GM18519 (cell line): Measurements from ENCODE around the gene MCM10.

Source experiments
- ATAC-seq: cut with Tn5 transposase; IDR thresholded peaks from one replicate; pipeline ENCODE4 v1.9.1; 2021; ENCODE audit warnings: mild to moderate bottlenecking, moderate library complexity; ENCODE audit not compliant: unreplicated experiment, low FRiP score

MCM10 gene

GRCh38 chr10:13163859-13164258 lies 2.5 kb downstream of the MCM10 start:
- ATAC-seq = no peak

- no peak for ATAC-seq
Observed at GRCh38 chr10:13165177-13165576, 3.8 kb downstream of the MCM10 start.

- ATAC-seq = no peak
Observed at GRCh38 chr10:13167568-13167967, 6.2 kb downstream of the MCM10 start.

DNA sequence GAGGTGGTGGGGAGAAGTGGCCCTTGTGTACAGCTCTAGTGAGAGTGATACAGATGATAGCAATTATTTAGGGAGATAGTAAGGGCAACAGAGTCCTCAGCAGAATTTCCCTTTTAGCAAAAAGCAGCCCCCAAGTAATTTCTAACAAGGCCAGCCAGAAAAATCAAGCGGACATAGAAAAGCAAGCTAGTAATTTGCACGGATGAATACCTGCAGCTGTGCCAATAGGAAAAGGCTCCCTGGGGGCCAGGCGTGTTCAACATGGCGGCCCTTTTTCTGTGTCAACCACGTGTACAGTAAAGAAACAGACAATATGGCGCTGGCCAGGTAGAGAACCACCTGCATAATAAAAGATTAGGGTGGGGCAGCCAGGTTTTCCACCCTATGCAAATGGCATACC lies 7.4 kb downstream of the MCM10 start:
- ATAC-seq = no peak

GRCh38 chr10:13173616-13174015 lies 12.3 kb downstream of the MCM10 start:
- no peak for ATAC-seq

DNA sequence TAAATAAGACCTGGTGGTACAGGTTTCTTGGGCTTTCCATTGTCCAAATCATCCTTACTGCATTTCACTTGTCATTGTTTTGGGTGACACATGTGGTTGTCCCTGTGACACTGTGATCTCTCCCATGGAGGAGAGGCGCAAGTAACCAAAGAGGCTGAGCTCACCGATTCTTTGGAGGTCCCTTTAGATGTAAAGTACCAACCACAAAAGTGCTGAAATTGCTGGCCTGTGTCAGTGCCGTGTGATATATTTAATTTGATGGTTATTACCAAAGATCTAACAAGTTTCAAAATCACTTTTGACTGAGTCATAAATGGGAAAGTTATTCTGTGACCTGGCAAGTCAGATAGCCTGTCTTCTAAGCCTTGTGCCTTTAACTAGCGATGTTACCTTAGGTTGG lies 19.4 kb downstream of the MCM10 start:
- no peak for ATAC-seq

GRCh38 chr10:13182424-13182823 lies 21.1 kb downstream of the MCM10 start:
- ATAC-seq = no peak

DNA sequence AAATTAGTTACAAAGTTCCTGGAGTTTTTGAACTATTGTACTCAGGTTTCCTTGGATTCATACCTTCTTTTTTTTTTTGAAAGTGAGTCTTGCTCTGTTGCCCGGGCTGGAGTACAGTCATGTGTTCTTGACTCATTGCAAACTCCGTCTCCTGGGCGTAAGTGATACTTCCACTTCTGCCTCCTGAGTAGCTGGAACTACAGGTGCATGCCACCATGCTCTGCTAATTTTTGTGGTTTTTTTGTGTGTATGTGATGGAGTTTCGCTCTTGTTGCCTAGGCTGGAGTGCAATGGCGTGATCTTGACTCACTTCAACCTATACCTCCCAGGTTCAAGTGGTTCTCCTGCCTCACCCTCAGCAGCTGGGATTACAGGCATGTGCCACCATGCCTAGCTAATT lies 22.3 kb downstream of the MCM10 start:
- ATAC-seq = no peak

DNA sequence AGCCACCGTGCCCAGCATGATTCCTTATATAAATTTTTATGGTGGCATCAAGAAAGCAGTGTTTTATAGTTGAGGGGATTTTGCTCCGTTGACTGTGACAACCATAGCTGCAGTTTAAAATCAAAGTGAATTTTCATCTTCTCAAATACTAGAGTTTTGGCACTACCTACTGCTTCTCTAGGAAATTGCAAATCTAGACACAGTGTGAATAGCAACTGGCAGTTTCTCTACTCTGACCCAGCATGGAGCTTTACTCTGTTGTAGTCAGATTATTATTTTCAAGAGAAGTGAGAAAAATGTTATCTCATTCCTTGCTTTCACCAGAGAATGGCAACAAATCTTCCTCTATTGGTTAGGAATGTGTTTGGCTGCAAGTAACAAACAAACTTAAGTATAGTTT lies 22.9 kb downstream of the MCM10 start:
- ATAC-seq = no peak

DNA sequence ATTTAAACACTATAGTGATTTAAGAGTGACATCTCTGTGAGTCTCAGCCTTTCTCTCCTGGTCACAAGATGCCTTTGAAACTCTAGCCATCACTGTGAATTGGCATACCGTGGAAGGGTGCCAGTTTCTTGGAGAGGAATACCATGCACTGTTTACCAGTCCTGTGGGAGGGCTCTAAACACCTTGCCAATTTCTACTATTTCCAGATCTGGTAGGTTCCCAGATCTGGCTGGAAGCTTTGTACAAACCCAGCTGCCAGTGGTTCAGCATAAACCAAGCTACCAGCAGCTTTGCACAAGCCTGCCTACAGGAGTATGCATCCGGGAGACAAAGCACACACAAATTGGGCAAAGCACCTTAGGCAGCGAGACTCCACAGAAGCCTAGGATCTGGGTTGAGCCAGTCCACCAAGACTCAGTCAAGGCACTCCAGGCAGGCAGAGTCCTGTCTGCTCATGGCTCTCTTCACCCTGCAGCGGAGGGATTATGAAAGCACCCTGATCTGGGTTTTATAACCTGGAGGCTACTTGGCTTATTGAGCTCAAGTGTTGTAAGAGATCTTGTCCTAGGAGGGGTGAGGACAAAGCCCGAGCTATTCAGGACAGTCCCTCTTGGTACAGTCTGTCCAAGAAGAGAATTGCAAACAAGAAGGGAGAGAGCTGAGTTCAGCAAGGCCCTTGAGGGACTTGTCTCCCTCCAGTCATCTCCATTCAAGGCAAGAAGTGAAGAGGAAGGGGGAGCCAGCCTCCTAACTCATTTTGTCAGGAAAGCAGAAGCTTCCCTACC lies 23.6 kb downstream of the MCM10 start:
- ATAC-seq = no peak

DNA sequence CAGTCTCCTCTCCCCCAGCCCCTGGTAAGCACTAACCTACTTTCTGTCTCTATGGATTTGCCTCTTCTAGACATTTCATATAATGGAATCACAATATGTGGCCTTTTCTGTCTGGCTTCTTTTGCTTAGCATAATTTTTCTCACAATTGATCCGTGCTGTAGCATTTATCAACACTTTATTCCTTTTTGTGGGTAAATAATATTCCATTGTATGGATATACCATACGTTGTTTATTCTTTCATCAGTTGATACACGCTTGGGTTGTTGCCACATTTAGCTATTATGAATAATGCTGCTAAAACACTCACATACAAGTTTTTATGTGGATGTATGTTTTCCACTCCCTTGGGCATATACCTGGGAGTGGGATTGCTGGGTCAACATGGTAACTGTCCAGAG lies 25.8 kb downstream of the MCM10 start:
- no peak for ATAC-seq

GRCh38 chr10:13188593-13188992 lies 27.2 kb downstream of the MCM10 start:
- no peak for ATAC-seq

- ATAC-seq = no peak
Observed at GRCh38 chr10:13189961-13190360, 28.6 kb downstream of the MCM10 start.

DNA sequence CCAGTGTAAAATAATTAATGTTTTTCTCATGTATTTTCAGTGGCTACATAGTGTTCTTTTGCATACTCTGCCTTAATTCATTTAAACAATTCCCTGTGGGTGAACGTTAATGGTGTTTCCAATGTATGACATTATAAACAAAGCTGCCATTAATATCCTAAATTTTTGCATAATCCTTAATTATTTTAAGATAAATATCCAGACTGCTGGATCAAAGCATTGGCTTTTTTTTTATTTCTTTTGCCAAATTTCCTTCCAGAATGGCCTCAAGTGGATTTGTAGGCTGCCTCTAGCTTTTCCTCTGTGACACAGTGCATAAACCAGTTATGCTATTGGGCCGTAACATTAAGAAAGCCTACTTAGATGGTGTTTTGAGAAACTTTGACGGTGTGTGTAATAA lies 29.5 kb downstream of the MCM10 start:
- ATAC-seq = no peak

GRCh38 chr10:13191362-13191761 lies 30.0 kb downstream of the MCM10 start:
- ATAC-seq = no peak

GRCh38 chr10:13193637-13194036 lies 32.3 kb downstream of the MCM10 start:
- ATAC-seq = no peak

- ATAC-seq = no peak
Observed at GRCh38 chr10:13195016-13195415, 33.7 kb downstream of the MCM10 start.

DNA sequence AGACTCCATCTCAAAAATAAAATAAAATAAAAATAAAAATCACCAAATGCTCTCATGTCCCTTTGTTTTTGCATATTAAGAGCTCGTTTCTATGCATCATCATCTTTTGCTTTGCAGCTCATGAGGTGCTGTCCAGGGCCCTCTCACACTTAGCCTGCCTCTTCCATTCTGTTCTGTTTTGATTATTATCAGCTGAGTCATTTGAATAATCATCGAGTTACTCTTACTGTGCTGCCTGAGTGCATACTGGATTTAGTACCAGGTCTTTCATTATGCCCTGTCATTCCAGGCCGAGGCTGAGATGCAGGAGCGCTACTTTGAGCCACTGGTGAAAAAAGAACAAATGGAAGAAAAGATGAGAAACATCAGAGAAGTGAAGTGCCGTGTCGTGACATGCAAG lies 39.8 kb downstream of the MCM10 start:
- ATAC-seq = no peak

DNA sequence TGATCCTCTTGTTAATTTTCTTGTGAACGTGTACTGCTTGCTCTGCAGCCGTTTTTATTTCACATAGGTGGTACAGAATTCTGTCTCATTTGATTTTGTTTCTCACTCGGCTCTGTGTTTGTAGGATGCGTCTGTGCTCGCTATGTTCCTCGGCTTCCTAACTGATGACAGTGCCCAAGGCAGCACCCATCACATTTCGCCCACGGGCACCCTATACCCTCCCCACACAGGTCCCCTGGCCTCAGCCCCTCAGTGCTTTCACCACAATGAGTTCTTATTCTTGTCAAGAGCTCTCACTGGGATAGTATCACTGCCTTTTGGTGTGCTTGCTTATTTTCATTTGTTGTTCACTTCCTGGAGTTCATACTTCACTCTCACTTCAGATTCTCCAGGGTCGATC lies 44.7 kb downstream of the MCM10 start:
- ATAC-seq = no peak

DNA sequence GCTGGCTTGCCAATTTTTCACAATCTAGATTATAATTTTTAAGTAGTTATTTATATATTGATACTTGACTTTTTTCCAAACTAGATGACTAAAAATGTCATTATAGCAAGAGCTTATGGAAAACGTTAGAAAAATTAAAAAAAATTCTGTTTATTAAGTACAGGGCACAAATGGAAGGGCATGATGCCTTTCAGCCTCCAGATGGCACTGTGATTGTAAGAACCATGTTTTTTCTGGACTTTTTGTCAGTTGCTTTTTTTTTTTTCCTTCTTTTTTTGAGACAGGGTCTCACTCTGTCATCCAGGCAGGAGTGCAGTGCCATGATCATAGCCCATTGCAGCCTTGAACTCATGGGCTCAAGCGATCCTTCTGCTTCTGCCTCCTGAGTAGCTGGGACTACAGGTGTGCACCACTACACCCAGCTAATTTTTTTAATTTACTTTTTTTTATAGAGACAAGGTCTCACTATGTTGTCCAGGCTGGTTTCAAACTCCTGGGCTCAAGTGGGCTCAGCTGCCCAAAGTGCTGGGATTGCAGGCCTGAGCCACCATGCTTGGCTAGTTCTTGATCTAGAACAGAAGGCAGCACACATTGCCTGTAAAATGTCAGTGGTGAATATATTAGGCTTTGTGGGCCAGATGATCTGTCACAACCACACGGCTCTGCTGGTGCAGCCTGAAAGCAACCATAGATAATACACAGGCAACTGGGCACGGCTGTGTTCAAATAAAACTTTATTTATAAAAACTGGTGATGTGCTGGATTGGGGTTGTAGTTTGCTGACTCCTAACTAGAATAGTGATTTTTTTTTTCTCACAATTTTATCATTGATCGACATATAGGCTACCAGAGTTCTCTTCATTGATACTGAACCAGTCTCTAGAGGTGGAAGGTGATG lies 45.4 kb downstream of the MCM10 start:
- no peak for ATAC-seq

DNA sequence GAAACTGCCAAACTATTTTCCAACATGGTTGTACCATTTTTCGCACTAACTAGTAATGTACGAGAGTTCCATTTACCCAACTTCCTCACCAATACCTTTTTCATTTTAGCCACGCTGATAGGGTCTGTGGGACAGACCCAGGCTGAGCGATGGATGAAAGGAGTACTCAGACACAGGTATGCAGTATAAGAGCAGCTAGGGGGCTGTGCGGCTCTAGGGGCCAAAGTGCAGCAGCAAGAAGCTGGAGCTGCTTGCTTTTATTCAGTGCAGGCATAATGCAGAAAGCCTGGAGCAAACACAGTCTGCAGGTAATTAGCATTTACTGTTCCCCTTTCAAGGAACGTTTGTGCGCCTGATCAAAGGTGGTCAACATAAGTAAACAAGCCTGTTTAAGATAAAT lies 51.8 kb downstream of the MCM10 start:
- no peak for ATAC-seq

DNA sequence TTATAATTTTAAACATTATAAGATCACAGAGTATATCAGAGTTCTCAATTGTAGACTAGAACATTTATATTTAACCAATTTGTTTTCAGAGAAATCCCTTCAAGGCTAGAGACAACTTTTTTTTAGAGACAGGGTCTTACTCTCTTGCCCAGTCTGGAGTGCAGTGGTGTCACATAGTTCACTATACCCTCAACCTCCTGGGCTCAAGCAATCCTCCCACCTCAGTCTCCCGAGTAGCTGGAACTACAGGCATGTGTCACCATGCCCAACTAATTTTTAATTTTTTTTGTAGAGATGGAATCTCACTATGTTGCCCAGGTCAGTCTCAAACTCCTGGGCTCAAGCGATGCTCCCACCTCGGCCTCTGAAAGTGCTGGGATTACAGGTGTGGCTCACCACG lies 57.5 kb downstream of the MCM10 start:
- no peak for ATAC-seq
